Measurements from ENCODE around the gene ANKDD1A.

ANKDD1A gene

GRCh38 chr15:64903326-64903950, 8.3 kb upstream of the ANKDD1A start:
- no peak for TF ChIP-seq ZNF274 (IDR thresholded peaks at IDR 0.05; ENCODE audit: low read depth, low read length)
- no peak overlapping the region for H3K4me3 ChIP-seq (ENCODE audit: low read length)

- TF ChIP-seq ZNF274 (IDR thresholded peaks at IDR 0.05; ENCODE audit: low read depth, low read length), result no peak
- H3K4me3 ChIP-seq (ENCODE audit: low read length), result no peak overlapping the region
These were observed 7.5 kb upstream of the ANKDD1A start for GRCh38 chr15:64904189-64904588.

GRCh38 chr15:64905119-64905831, 6.4 kb upstream of the ANKDD1A start:
- H3K4me3 ChIP-seq (ENCODE audit: low read length), result no peak overlapping the region; the same call in 1 of the 2 replicates
- TF ChIP-seq ZNF274 (IDR thresholded peaks at IDR 0.05; ENCODE audit: low read depth, low read length), result no peak

- no peak overlapping the region for H3K4me3 ChIP-seq (ENCODE audit: low read length)
- no peak for TF ChIP-seq ZNF274 (IDR thresholded peaks at IDR 0.05; ENCODE audit: low read depth, low read length)
These were observed 5.8 kb upstream of the ANKDD1A start for GRCh38 chr15:64905941-64906340.

GRCh38 chr15:64906402-64906801, 5.3 kb upstream of the ANKDD1A start:
- H3K4me3 ChIP-seq (ENCODE audit: low read length), result no peak overlapping the region
- no peak for TF ChIP-seq ZNF274 (IDR thresholded peaks at IDR 0.05; ENCODE audit: low read depth, low read length)

GRCh38 chr15:64907991-64908390, 3.7 kb upstream of the ANKDD1A start:
- H3K4me3 ChIP-seq (ENCODE audit: low read length), result no peak overlapping the region
- TF ChIP-seq ZNF274 (IDR thresholded peaks at IDR 0.05; ENCODE audit: low read depth, low read length), result no peak

GRCh38 chr15:64909546-64909945, 2.2 kb upstream of the ANKDD1A start:
- TF ChIP-seq ZNF274 (IDR thresholded peaks at IDR 0.05; ENCODE audit: low read depth, low read length), result no peak
- H3K4me3 ChIP-seq (ENCODE audit: low read length), result no peak overlapping the region

GRCh38 chr15:64912379-64913325, 950 bp downstream of the ANKDD1A start:
- no peak overlapping the region; the same call in 1 of the 2 replicates for H3K4me3 ChIP-seq (ENCODE audit: low read length)
- TF ChIP-seq ZNF274 (IDR thresholded peaks at IDR 0.05; ENCODE audit: low read depth, low read length), result no peak

GRCh38 chr15:64915518-64916227, 4.0 kb downstream of the ANKDD1A start:
- no peak overlapping the region for H3K4me3 ChIP-seq (ENCODE audit: low read length)
- TF ChIP-seq ZNF274 (IDR thresholded peaks at IDR 0.05; ENCODE audit: low read depth, low read length), result no peak

- H3K4me3 ChIP-seq (ENCODE audit: low read length), result no peak overlapping the region
- TF ChIP-seq ZNF274 (IDR thresholded peaks at IDR 0.05; ENCODE audit: low read depth, low read length), result no peak
These were observed 4.7 kb downstream of the ANKDD1A start for GRCh38 chr15:64916365-64916764.

GRCh38 chr15:64917211-64917610, 5.5 kb downstream of the ANKDD1A start:
- no peak for TF ChIP-seq ZNF274 (IDR thresholded peaks at IDR 0.05; ENCODE audit: low read depth, low read length)
- H3K4me3 ChIP-seq (ENCODE audit: low read length), result no peak overlapping the region

- H3K4me3 ChIP-seq (ENCODE audit: low read length), result no peak overlapping the region
- TF ChIP-seq ZNF274 (IDR thresholded peaks at IDR 0.05; ENCODE audit: low read depth, low read length), result no peak
These were observed 8.0 kb downstream of the ANKDD1A start for GRCh38 chr15:64919721-64920120.

GRCh38 chr15:64921711-64922110, 10.0 kb downstream of the ANKDD1A start:
- H3K4me3 ChIP-seq (ENCODE audit: low read length), result no peak overlapping the region
- no peak for TF ChIP-seq ZNF274 (IDR thresholded peaks at IDR 0.05; ENCODE audit: low read depth, low read length)

GRCh38 chr15:64923546-64923945, 11.8 kb downstream of the ANKDD1A start:
- H3K4me3 ChIP-seq (ENCODE audit: low read length), result no peak overlapping the region
- no peak for TF ChIP-seq ZNF274 (IDR thresholded peaks at IDR 0.05; ENCODE audit: low read depth, low read length)

All from GM08714 (cell line).